Activated naive CD8-positive, alpha-beta T cell treated with anti-CD3 and anti-CD28 coated beads, Interleukin-2, amount 10 ng/mL, durations not matched to agents 7 days and 5 days (primary cell): Measurements from ENCODE around the gene MMP17. TPM values are rescaled to one million over a fixed set of nuclear protein-coding genes. Genes with fewer than 3 reads are reported as not detected.

Experiments
- ATAC-seq: fragments of 150-1000 bp; cut with Tn5 transposase; one replicate; pipeline ENCODE4 v1.10.0; 2021; ENCODE audit warnings: low read depth, moderate library complexity
- POLR2A ChIA-PET: fragments of 350-600 bp; sonication (Branson Sonifier 250); formaldehyde crosslinking; loops from one replicate; lab custom pipeline; 2021; ENCODE audit warnings: antibody characterized with exemption; lab: Charles Lee
- DNase-seq: peaks from one replicate; pipeline ENCODE4 v3.0.0; 2021
- H3K27ac Mint-ChIP-seq: one replicate; pipeline ENCODE4 v1.8.0; 2022; ENCODE audit warnings: mild to moderate bottlenecking, mixed read lengths
- H3K27me3 Mint-ChIP-seq: one replicate; pipeline ENCODE4 v1.8.0; 2022; ENCODE audit warnings: mild to moderate bottlenecking, moderate library complexity, mixed read lengths
- H3K36me3 Mint-ChIP-seq: one replicate; pipeline ENCODE4 v1.8.0; 2021; ENCODE audit warnings: mild to moderate bottlenecking, mixed read lengths
- H3K4me1 Mint-ChIP-seq: one replicate; pipeline ENCODE4 v1.8.0; 2021; ENCODE audit warnings: mixed read lengths
- H3K4me3 Mint-ChIP-seq: one replicate; pipeline ENCODE4 v1.8.0; 2022; ENCODE audit warnings: mild to moderate bottlenecking, moderate library complexity, mixed read lengths
- H3K9me3 Mint-ChIP-seq: one replicate; pipeline ENCODE4 v1.8.0; 2021; ENCODE audit warnings: mixed read lengths
- total RNA-seq, 2 experiments: library from RNA; stranded (reverse); gene quantifications; one replicate each; pipeline ENCODE4 v1.2.3, GENCODE V29; 2021

Gene MMP17
- under 1 TPM; 0.36 to 0.54 TPM for total RNA-seq

- ATAC-seq, result peak; percentile 55
- H3K4me3 Mint-ChIP-seq, result peak within 1 kb of the TSS; percentile 65
- H3K36me3 Mint-ChIP-seq, result no peaks in the 10 kb centered on the region
- no peaks in the 10 kb centered on the region for H3K9me3 Mint-ChIP-seq
- no peak within 1 kb of the TSS for H3K27ac Mint-ChIP-seq
- POLR2A ChIA-PET, result no interaction called here
- peaks cover 1% of the 10 kb centered on the region for H3K4me1 Mint-ChIP-seq
- peak; percentile 62 for DNase-seq
- H3K27me3 Mint-ChIP-seq, result peaks cover 43% of the 10 kb centered on the region
Measured at GRCh38 chr12:131827961-131828534, at the start of gene MMP17. MMP17 (plus strand) TSS chr12:131828393; CDS start chr12:131828495, 102 bp downstream.

GRCh38 chr12:131779027-131779426, 49.2 kb upstream of the MMP17 start:
- POLR2A ChIA-PET, result no interaction called here
- no peak for DNase-seq
- Mint-ChIP-seq H3K36me3 (peaks cover 17% of the 10 kb centered on the region), H3K4me3 (no peak overlapping the region), H3K4me1 (peaks cover 7% of the 10 kb centered on the region), H3K27ac (no peak overlapping the region), H3K9me3 (no peaks in the 10 kb centered on the region), H3K27me3 (no peaks in the 10 kb centered on the region)
- no peak for ATAC-seq

- H3K27me3 Mint-ChIP-seq, result no peaks in the 10 kb centered on the region
- H3K9me3 Mint-ChIP-seq, result no peaks in the 10 kb centered on the region
- peaks cover 1% of the 10 kb centered on the region for H3K4me1 Mint-ChIP-seq
- DNase-seq (no peak), ATAC-seq (no peak)
- no peak overlapping the region for H3K4me3 Mint-ChIP-seq
- POLR2A ChIA-PET, result no interaction called here
- peaks cover 12% of the 10 kb centered on the region for H3K36me3 Mint-ChIP-seq
- H3K27ac Mint-ChIP-seq, result no peak overlapping the region
Measured at GRCh38 chr12:131782061-131782460, 46.1 kb upstream of the MMP17 start.

GRCh38 chr12:131783915-131784541, 44.2 kb upstream of the MMP17 start:
- Mint-ChIP-seq H3K4me3 (no peak overlapping the region), H3K4me1 (no peaks in the 10 kb centered on the region), H3K36me3 (peaks cover 7% of the 10 kb centered on the region), H3K27ac (no peak overlapping the region), H3K27me3 (no peaks in the 10 kb centered on the region), H3K9me3 (no peaks in the 10 kb centered on the region)
- ATAC-seq, result no peak
- POLR2A ChIA-PET, result no interaction called here
- DNase-seq, result no peak

- H3K27me3 Mint-ChIP-seq, result no peaks in the 10 kb centered on the region
- no peak for ATAC-seq
- H3K4me3 Mint-ChIP-seq, result no peak overlapping the region
- POLR2A ChIA-PET, result interaction anchor here (1.3 kb wide), 1 partner anchor 10 kb away, joined by 3 read pairs; no protein-coding TSS in a partner anchor
- no peaks in the 10 kb centered on the region for H3K9me3 Mint-ChIP-seq
- no peak overlapping the region for H3K27ac Mint-ChIP-seq
- H3K4me1 Mint-ChIP-seq, result no peaks in the 10 kb centered on the region
- DNase-seq, result no peak
- H3K36me3 Mint-ChIP-seq, result peaks cover 11% of the 10 kb centered on the region
Measured at GRCh38 chr12:131784909-131785762, 43.1 kb upstream of the MMP17 start.

- H3K27me3 Mint-ChIP-seq, result no peaks in the 10 kb centered on the region
- H3K9me3 Mint-ChIP-seq, result no peaks in the 10 kb centered on the region
- POLR2A ChIA-PET, result interaction anchor here (1.3 kb wide), 1 partner anchor 10 kb away, joined by 3 read pairs; no protein-coding TSS in a partner anchor
- peaks cover 12% of the 10 kb centered on the region for H3K36me3 Mint-ChIP-seq
- DNase-seq, result no peak
- ATAC-seq, result no peak
- no peaks in the 10 kb centered on the region for H3K4me1 Mint-ChIP-seq
- no peak overlapping the region for H3K4me3 Mint-ChIP-seq
- H3K27ac Mint-ChIP-seq, result no peak overlapping the region
Measured at GRCh38 chr12:131785763-131786330, 42.3 kb upstream of the MMP17 start.

GRCh38 chr12:131786331-131786730, 41.9 kb upstream of the MMP17 start:
- Mint-ChIP-seq H3K27ac (no peak overlapping the region), H3K9me3 (no peaks in the 10 kb centered on the region), H3K4me1 (no peaks in the 10 kb centered on the region), H3K36me3 (peaks cover 13% of the 10 kb centered on the region), H3K27me3 (no peaks in the 10 kb centered on the region), H3K4me3 (no peak overlapping the region)
- ATAC-seq (no peak), DNase-seq (no peak)
- POLR2A ChIA-PET, result interaction anchor here (1.3 kb wide), 1 partner anchor 11 kb away, joined by 3 read pairs; no protein-coding TSS in a partner anchor

- Mint-ChIP-seq H3K4me3 (no peak overlapping the region), H3K36me3 (peaks cover 17% of the 10 kb centered on the region)
- POLR2A ChIA-PET, result no interaction called here
Measured at GRCh38 chr12:131787143-131787660, 41.0 kb upstream of the MMP17 start.

GRCh38 chr12:131788070-131788469, 40.1 kb upstream of the MMP17 start:
- ATAC-seq (no peak), DNase-seq (no peak)
- no peaks in the 10 kb centered on the region for H3K9me3 Mint-ChIP-seq
- POLR2A ChIA-PET, result no interaction called here
- H3K4me3 Mint-ChIP-seq, result no peak overlapping the region
- H3K4me1 Mint-ChIP-seq, result no peaks in the 10 kb centered on the region
- H3K36me3 Mint-ChIP-seq, result peaks cover 17% of the 10 kb centered on the region
- H3K27ac Mint-ChIP-seq, result no peak overlapping the region
- H3K27me3 Mint-ChIP-seq, result no peaks in the 10 kb centered on the region

More at GRCh38 chr12:131787143-131787660, 41.0 kb upstream of the MMP17 start:
- Mint-ChIP-seq H3K4me1 (no peaks in the 10 kb centered on the region), H3K27me3 (no peaks in the 10 kb centered on the region), H3K27ac (no peak overlapping the region), H3K9me3 (no peaks in the 10 kb centered on the region)
- ATAC-seq, result no peak
- DNase-seq, result no peak

- peaks cover 15% of the 10 kb centered on the region for H3K36me3 Mint-ChIP-seq
- H3K27me3 Mint-ChIP-seq, result no peaks in the 10 kb centered on the region
- no peak overlapping the region for H3K4me3 Mint-ChIP-seq
- H3K27ac Mint-ChIP-seq, result no peak overlapping the region
- no peak for ATAC-seq
- POLR2A ChIA-PET, result no interaction called here
- no peaks in the 10 kb centered on the region for H3K4me1 Mint-ChIP-seq
- no peaks in the 10 kb centered on the region for H3K9me3 Mint-ChIP-seq
- no peak for DNase-seq
Measured at GRCh38 chr12:131789638-131790037, 38.6 kb upstream of the MMP17 start.

- POLR2A ChIA-PET, result no interaction called here
- ATAC-seq, result no peak
- no peaks in the 10 kb centered on the region for H3K9me3 Mint-ChIP-seq
- no peak overlapping the region for H3K27ac Mint-ChIP-seq
- peaks cover 13% of the 10 kb centered on the region for H3K36me3 Mint-ChIP-seq
- DNase-seq, result no peak
- no peaks in the 10 kb centered on the region for H3K27me3 Mint-ChIP-seq
- no peaks in the 10 kb centered on the region for H3K4me1 Mint-ChIP-seq
- no peak overlapping the region for H3K4me3 Mint-ChIP-seq
Measured at GRCh38 chr12:131793243-131794022, 34.8 kb upstream of the MMP17 start.

GRCh38 chr12:131794061-131794460, 34.1 kb upstream of the MMP17 start:
- H3K4me1 Mint-ChIP-seq, result no peaks in the 10 kb centered on the region
- POLR2A ChIA-PET, result no interaction called here
- DNase-seq (no peak), ATAC-seq (no peak)
- no peaks in the 10 kb centered on the region for H3K9me3 Mint-ChIP-seq
- no peak overlapping the region for H3K27ac Mint-ChIP-seq
- H3K4me3 Mint-ChIP-seq, result no peak overlapping the region
- no peaks in the 10 kb centered on the region for H3K27me3 Mint-ChIP-seq
- peaks cover 13% of the 10 kb centered on the region for H3K36me3 Mint-ChIP-seq
